AG04450 (cell line): ENCODE measurements around the gene PDGFRA. TPM values are rescaled to one million over a fixed set of nuclear protein-coding genes. Genes with fewer than 3 reads are reported as not detected.

Source experiments
- CTCF ChIA-PET: fragments of 300-600, 350-600 bp; formaldehyde crosslinking; extraction: SDS; loops from one replicate; lab custom pipeline; 2022; ENCODE audit warnings: antibody characterized with exemption, inconsistent platforms; lab: Charles Lee
- POLR2A ChIA-PET: fragments of 350-600 bp; formaldehyde crosslinking; extraction: SDS; loops from one replicate; lab custom pipeline; 2021; ENCODE audit warnings: antibody characterized with exemption, inconsistent platforms; lab: Yijun Ruan, JAX
- DNase-seq: peaks from one replicate; pipeline ENCODE4 v3.0.0-alpha.2; 2011; ENCODE audit warnings: low read depth, low spot score
- H3K27ac ChIP-seq: one replicate; pipeline ENCODE4 v1.5.1; 2012; ENCODE audit warnings: low read depth, low read length, control low read depth
- H3K27me3 ChIP-seq: one replicate; pipeline ENCODE4 v1.6.0; 2012; ENCODE audit warnings: low read length; ENCODE audit not compliant: control insufficient read depth, insufficient read depth
- H3K4me3 ChIP-seq: 2 replicates; pipeline ENCODE4 v1.5.1; 2011; ENCODE audit warnings: mild to moderate bottlenecking, low read depth, low read length, control low read depth
- H3K9me3 ChIP-seq: 2 replicates; pipeline ENCODE4 v1.5.1; 2012; ENCODE audit warnings: low read length; ENCODE audit not compliant: control insufficient read depth, insufficient read depth
- polyA plus RNA-seq: library from polyadenylated mRNA; depleted of rRNA; stranded (reverse); fragments of >200 nt; gene quantifications from 2 replicates; pipeline ENCODE4 v1.2.3, GENCODE V29; 2011
- TF ChIP-seq, protein P1 (sequence below): IDR thresholded peaks from 2 replicates; pipeline ENCODE4 v1.5.1; 2011; ENCODE audit warnings: low read depth, low read length, control low read depth, inconsistent platforms

PDGFRA gene
- polyA plus RNA-seq, 1 experiment = 464 TPM

DNA sequence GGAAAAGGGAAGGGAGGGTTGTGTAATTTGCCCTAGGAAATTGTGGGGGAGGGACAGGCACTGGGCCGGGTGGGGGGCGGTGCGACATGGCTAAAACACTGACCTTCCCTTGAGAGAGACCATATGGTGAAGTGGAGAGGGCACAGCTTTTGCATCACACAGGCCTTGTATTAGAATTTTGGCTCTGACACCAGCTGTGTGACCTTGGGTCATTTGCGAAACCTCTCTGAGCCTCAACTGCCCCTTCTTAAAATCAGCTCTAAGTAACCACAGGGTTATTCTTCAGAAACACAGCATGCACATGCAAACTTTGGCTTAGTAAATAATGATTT lies 25.8 kb downstream of the PDGFRA start:
- Histone ChIP-seq H3K4me3 (no peak overlapping the region), H3K27me3 (no peaks in the 10 kb centered on the region), H3K27ac (peak overlapping the region; percentile 24), H3K9me3 (no peaks in the 10 kb centered on the region)
- ChIA-PET CTCF (interaction anchor here (1.4 kb wide), 1 partner anchor 1239 kb away, joined by 3 read pairs; no protein-coding TSS in a partner anchor), POLR2A (no interaction called here)
- TF ChIP-seq, protein P1, sequence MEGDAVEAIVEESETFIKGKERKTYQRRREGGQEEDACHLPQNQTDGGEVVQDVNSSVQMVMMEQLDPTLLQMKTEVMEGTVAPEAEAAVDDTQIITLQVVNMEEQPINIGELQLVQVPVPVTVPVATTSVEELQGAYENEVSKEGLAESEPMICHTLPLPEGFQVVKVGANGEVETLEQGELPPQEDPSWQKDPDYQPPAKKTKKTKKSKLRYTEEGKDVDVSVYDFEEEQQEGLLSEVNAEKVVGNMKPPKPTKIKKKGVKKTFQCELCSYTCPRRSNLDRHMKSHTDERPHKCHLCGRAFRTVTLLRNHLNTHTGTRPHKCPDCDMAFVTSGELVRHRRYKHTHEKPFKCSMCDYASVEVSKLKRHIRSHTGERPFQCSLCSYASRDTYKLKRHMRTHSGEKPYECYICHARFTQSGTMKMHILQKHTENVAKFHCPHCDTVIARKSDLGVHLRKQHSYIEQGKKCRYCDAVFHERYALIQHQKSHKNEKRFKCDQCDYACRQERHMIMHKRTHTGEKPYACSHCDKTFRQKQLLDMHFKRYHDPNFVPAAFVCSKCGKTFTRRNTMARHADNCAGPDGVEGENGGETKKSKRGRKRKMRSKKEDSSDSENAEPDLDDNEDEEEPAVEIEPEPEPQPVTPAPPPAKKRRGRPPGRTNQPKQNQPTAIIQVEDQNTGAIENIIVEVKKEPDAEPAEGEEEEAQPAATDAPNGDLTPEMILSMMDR = no peak
- no peak for DNase-seq

DNA sequence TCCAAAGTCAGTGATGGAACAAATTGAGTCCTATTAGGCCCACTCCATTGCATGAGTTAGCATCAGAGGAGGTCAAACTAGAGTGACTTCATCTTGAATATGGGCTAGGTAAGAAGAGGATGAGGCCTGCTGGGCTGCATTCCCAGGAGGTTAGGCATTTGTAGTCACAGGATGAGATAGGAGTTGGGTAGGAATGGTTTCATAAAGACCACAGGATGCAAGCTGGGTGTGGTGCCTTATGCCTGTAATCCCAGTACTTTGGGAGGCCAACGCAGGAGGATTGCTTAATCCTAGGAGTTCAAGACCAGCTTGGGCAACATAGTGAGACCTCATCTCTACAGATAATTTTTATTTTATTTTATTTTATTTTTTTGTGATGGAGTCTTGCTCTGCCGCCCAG lies 26.8 kb downstream of the PDGFRA start:
- ChIA-PET POLR2A (interaction anchor here (0.7 kb wide), 1 partner anchor 1543 kb away, joined by 6 read pairs; no protein-coding TSS in a partner anchor), CTCF (no interaction called here)
- no peak overlapping the region for H3K4me3 ChIP-seq
- no peak for DNase-seq
- H3K27ac ChIP-seq = no peak overlapping the region
- H3K9me3 ChIP-seq = no peaks in the 10 kb centered on the region
- TF ChIP-seq, protein P1 = no peak
- no peaks in the 10 kb centered on the region for H3K27me3 ChIP-seq

DNA sequence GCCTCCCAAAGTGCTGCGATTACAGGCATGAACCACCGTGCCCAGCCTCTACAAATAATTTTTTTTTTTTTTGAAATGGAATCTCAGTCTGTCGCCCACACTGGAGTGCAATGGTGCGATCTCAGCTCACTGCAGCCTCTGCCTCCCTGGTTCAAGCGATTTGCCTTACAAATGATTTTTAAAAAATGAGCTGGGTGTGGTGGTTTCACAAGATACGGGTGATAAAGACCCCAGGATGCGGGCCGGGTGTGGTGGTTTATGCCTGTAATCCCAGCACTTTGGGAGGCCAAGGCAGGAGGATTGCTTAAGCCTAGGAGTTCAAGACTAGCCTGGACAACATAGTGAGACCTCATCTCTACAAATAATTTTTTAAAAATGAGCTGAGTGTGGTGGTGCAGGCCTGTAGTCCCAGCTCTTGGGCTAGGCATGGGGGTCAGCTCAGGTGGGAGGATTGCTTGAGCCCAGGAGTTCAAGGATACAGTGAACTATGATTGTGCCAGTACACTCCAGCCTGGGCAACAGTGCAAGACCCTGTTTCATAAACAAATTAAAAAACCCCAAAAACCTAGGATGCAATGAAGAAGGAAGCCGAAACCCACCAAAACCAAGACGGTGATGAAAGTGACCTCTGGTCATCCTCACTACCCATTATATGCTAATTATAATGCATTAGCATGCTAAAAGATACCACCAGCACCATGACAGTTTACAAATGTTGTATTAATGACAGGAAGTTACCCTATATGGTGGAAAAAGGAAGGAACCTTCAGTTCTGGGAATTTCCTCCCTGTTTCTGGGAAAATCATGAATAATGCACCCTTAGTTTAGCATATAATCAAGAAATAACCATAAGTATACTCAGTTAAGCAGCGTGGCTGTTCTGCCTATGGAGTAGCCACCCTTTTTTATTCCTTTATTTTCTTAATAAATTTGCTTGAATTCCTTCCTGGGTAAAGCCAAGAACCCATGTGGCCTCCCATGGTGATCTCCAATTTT lies 27.7 kb downstream of the PDGFRA start:
- DNase-seq = no peak
- CTCF ChIA-PET = no interaction called here
- POLR2A ChIA-PET = no interaction called here
- no peaks in the 10 kb centered on the region for H3K27me3 ChIP-seq
- TF ChIP-seq, protein P1 = no peak
- H3K9me3 ChIP-seq = no peaks in the 10 kb centered on the region
- no peak overlapping the region for H3K27ac ChIP-seq
- H3K4me3 ChIP-seq = no peak overlapping the region

DNA sequence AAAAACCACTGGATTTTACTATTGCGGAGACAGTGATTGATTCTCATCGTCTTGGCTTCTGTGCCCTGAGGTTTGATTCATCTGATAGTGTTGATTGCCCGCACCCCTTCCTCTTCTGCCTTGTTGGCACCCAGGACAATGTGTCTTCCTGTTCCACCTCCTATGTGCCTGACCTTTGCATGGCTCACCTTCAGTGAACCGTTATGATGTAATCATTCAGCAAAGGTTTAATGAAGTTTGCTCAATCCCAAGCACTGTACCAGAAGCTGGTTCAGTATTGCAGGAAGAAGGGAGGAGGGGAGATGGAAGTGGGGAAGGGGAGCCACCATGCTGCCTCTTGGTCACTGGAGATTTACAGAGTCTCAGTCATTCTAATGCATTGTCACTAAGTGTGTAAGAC lies 36.3 kb downstream of the PDGFRA start:
- DNase-seq = no peak
- TF ChIP-seq, protein P1 = no peak
- H3K27me3 ChIP-seq = no peaks in the 10 kb centered on the region
- ChIA-PET CTCF (no interaction called here), POLR2A (no interaction called here)
- H3K9me3 ChIP-seq = no peaks in the 10 kb centered on the region
- H3K27ac ChIP-seq = no peak overlapping the region
- H3K4me3 ChIP-seq = no peak overlapping the region

DNA sequence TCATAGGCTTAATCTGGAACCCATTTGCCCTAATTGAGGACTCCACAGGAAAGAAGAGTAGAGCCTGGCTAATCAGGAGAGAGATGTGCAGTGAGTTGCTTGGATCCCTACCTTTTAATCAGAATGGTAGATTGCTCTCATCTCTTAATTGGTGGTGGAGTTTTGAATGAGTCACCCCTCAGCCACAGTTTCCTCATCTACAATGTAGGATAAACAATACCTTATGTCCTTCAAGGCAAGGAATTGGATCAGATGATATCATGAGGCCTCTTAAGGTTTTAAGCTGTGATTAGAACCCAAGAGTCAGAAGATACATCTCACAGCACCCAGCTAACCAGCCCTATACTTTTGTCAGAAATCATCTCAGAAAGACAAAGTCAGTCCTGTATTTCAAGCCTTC lies 39.1 kb downstream of the PDGFRA start:
- H3K27ac ChIP-seq = peak overlapping the region; percentile 49
- ChIA-PET CTCF (no interaction called here), POLR2A (no interaction called here)
- H3K9me3 ChIP-seq = no peaks in the 10 kb centered on the region
- H3K4me3 ChIP-seq = no peak overlapping the region
- peak; percentile 38 for DNase-seq
- no peaks in the 10 kb centered on the region for H3K27me3 ChIP-seq
- TF ChIP-seq, protein P1 = no peak
